ENCODE results near the gene COBLL1. TPM values are rescaled to one million over a fixed set of nuclear protein-coding genes. Genes with fewer than 3 reads are reported as not detected.
A peak's percentile ranks its signal among the peaks of the same experiment; 100 is the strongest.

COBLL1 gene
- total RNA-seq, 1 experiment from 2014 or later = 5.9 TPM

GRCh38 chr2:164831887-164832286, 9.7 kb downstream of the COBLL1 start:
- H3K23ac ChIP-seq (ENCODE audit: insufficient read length, low read depth, low read length) = no peak overlapping the region
- no peak overlapping the region for H2BK120ac ChIP-seq (ENCODE audit: low read depth, low read length, poor library complexity, severe bottlenecking)
- H2BK15ac ChIP-seq (ENCODE audit: low read depth, low read length) = no peak overlapping the region
- Mint-ChIP-seq H3K36me3 (ENCODE audit: insufficient read depth in 1 of 3, low read depth in 3 of 3) (no peaks in the 10 kb centered on the region), H3K27ac (peak overlapping the region in 1 of 3 experiments; percentile 71; a peak in 2 of 7 replicates), H3K9me3 (no peaks in the 10 kb centered on the region), H3K4me1 (peaks cover 4 to 10% of the 10 kb centered on the region in 2 experiments; a peak in 3 of 4 replicates), H3K4me3 (no peak overlapping the region), H3K27me3 (ENCODE audit: low read depth) (no peaks in the 10 kb centered on the region)
- H3K4me2 ChIP-seq (ENCODE audit: insufficient read depth, insufficient read length, low read length) = no peak overlapping the region
- no peak overlapping the region for H4K8ac ChIP-seq (replicated peaks; ENCODE audit: insufficient read length, low read depth, low read length)
- H2BK12ac ChIP-seq (ENCODE audit: insufficient read length, low read depth, low read length) = no peak overlapping the region
- H4K91ac ChIP-seq (ENCODE audit: insufficient read length, low read depth, low read length) = no peak overlapping the region
- H3K27ac ChIP-seq (ENCODE audit: insufficient read length, low read depth, low read length) = no peak overlapping the region
- H3K56ac ChIP-seq (ENCODE audit: insufficient read length, low read depth, low read length) = no peak overlapping the region
- H3K4me1 ChIP-seq (ENCODE audit: insufficient read depth, low read length) = no peaks in the 10 kb centered on the region
- H3K27me3 ChIP-seq (ENCODE audit: insufficient read depth, low read length) = no peaks in the 10 kb centered on the region
- no peak overlapping the region for H2BK5ac ChIP-seq (ENCODE audit: insufficient read length, low read length)
- H3K79me2 ChIP-seq (ENCODE audit: insufficient read depth, low read length) = no peaks in the 10 kb centered on the region
- no peaks in the 10 kb centered on the region for H4K20me1 ChIP-seq (ENCODE audit: control insufficient read depth, insufficient read depth, insufficient read length)
- H3K9ac ChIP-seq (ENCODE audit: extremely low read depth, insufficient read length, low read length) = no peak overlapping the region
- no peak overlapping the region for H4K5ac ChIP-seq (ENCODE audit: insufficient read length, low read depth, low read length)
- DNase-seq = no peak
- TF ChIP-seq, protein P1, sequence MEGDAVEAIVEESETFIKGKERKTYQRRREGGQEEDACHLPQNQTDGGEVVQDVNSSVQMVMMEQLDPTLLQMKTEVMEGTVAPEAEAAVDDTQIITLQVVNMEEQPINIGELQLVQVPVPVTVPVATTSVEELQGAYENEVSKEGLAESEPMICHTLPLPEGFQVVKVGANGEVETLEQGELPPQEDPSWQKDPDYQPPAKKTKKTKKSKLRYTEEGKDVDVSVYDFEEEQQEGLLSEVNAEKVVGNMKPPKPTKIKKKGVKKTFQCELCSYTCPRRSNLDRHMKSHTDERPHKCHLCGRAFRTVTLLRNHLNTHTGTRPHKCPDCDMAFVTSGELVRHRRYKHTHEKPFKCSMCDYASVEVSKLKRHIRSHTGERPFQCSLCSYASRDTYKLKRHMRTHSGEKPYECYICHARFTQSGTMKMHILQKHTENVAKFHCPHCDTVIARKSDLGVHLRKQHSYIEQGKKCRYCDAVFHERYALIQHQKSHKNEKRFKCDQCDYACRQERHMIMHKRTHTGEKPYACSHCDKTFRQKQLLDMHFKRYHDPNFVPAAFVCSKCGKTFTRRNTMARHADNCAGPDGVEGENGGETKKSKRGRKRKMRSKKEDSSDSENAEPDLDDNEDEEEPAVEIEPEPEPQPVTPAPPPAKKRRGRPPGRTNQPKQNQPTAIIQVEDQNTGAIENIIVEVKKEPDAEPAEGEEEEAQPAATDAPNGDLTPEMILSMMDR (conservative IDR thresholded peaks at IDR 0.05) = no peak
- no peak overlapping the region for H3K4ac ChIP-seq (ENCODE audit: low read depth, low read length)
- H3T11ph ChIP-seq (ENCODE audit: low read length) = no peak overlapping the region
- no CpG with 5 or more reads among the region's 4 CpGs for WGBS (ENCODE audit: extremely low coverage, insufficient read length, low lambda C conversion rate)
- H3K18ac ChIP-seq (ENCODE audit: insufficient read length, low read depth, low read length) = no peak overlapping the region
- no peaks in the 10 kb centered on the region for H3K23me2 ChIP-seq (ENCODE audit: insufficient read length, low read depth, low read length, poor library complexity, severe bottlenecking)
- no peak overlapping the region for H2AFZ ChIP-seq (ENCODE audit: low read length)
- H3K14ac ChIP-seq (ENCODE audit: insufficient read depth, low read length) = no peak overlapping the region
- H3K9me3 ChIP-seq (ENCODE audit: control insufficient read depth, low read depth, low read length) = no peaks in the 10 kb centered on the region
- no peaks in the 10 kb centered on the region for H3K79me1 ChIP-seq (ENCODE audit: insufficient read depth, low read depth, low read length, poor library complexity, severe bottlenecking)
- no peak overlapping the region for H2BK20ac ChIP-seq (ENCODE audit: low read depth, low read length, poor library complexity, severe bottlenecking)
- H2AK5ac ChIP-seq (ENCODE audit: insufficient read length, low read length) = no peak overlapping the region
